Endothelial cell of umbilical vein (primary cell): ENCODE data around the gene TCP11L2. TPM values are rescaled to one million over a fixed set of nuclear protein-coding genes. Genes with fewer than 3 reads are reported as not detected.

Experiments
- BruUV-seq: library from RNA; stranded (reverse); fragments of 400-500 nt; replicated peaks from 2 replicates; lab custom pipeline; 2021; lab: Mats Ljungman, UMichigan
- CTCF ChIA-PET: fragments of 300-600, 350-600 bp; sonication (Branson Sonifier 250); formaldehyde crosslinking; loops from one replicate; lab custom pipeline; 2021; ENCODE audit warnings: antibody characterized with exemption, inconsistent platforms; lab: Charles Lee
- POLR2A ChIA-PET: fragments of 300-600, 350-600 bp; sonication (Branson Sonifier 250); formaldehyde crosslinking; loops from one replicate; lab custom pipeline; 2021; ENCODE audit warnings: antibody characterized with exemption, inconsistent platforms; lab: Charles Lee
- DNase-seq: peaks from one replicate; pipeline ENCODE4 v3.0.0-alpha.2; 2011; ENCODE audit warnings: low read depth, low spot score
- FAIRE-seq: peaks from 2 replicates; lab custom pipeline; 2011; peaks lifted over from hg19 to GRCh38; lab: Jason Lieb, UNC
- H2AFZ ChIP-seq: 2 replicates; pipeline ENCODE4 v1.6.0; 2012; ENCODE audit warnings: low read depth, low read length, control low read depth, inconsistent platforms
- H3K27ac ChIP-seq: 2 replicates; pipeline ENCODE4 v1.5.1; 2011; ENCODE audit warnings: low read depth, mild to moderate bottlenecking, control low read depth, low read length, moderate library complexity; ENCODE audit not compliant: insufficient read depth
- H3K27me3 ChIP-seq, 2 experiments: 2 replicates each; pipeline versions ENCODE4 v1.6.0 to v1.6.1; 2011; ENCODE audit warnings: low read length in 2 of 2, mixed read lengths in 1 of 2; ENCODE audit not compliant: control insufficient read depth in 2 of 2, insufficient read depth in 2 of 2
- H3K36me3 ChIP-seq, 2 experiments: 2 replicates in 1 of 2; 3 replicates in 1 of 2; pipeline ENCODE4 v1.5.1; 2011; ENCODE audit warnings: low read length in 2 of 2, mild to moderate bottlenecking in 1 of 2, moderate library complexity in 1 of 2; ENCODE audit not compliant: control insufficient read depth in 2 of 2, insufficient read depth in 2 of 2; ENCODE audit errors: extremely low read depth in 1 of 2
- H3K4me1 ChIP-seq: 3 replicates; pipeline ENCODE4 v1.5.1; 2011; ENCODE audit warnings: mild to moderate bottlenecking, low read length; ENCODE audit not compliant: control insufficient read depth, insufficient read depth; ENCODE audit errors: extremely low read depth
- H3K4me2 ChIP-seq: 2 replicates; pipeline ENCODE4 v1.6.1; 2011; ENCODE audit warnings: low read length, control low read depth, mixed read lengths; ENCODE audit not compliant: insufficient read depth
- H3K4me3 ChIP-seq, 3 experiments: fragments of 200-600 bp in 1 of 3; sonication (generic), shearing (Covaris generic) in 1 of 3; replicated peaks in 1 of 3; 2 replicates each; pipeline ENCODE4 v1.5.1; 2011 to 2016; ENCODE audit warnings: control low read depth in 3 of 3, low read length in 3 of 3, mild to moderate bottlenecking in 2 of 3, inconsistent platforms in 1 of 3, low read depth in 1 of 3, moderate library complexity in 1 of 3; ENCODE audit not compliant: insufficient read depth in 1 of 3
- H3K79me2 ChIP-seq: 2 replicates; pipeline ENCODE4 v1.6.0; 2012; ENCODE audit warnings: low read length, inconsistent platforms; ENCODE audit not compliant: control insufficient read depth, insufficient read depth
- H3K9ac ChIP-seq: replicated peaks from 2 replicates; pipeline ENCODE3; 2011; ENCODE audit warnings: low read length, control low read depth; ENCODE audit not compliant: insufficient read depth; ENCODE audit errors: extremely low read depth
- H3K9me1 ChIP-seq: replicated peaks from 3 replicates; pipeline ENCODE4 v1.6.0; 2011; ENCODE audit warnings: mild to moderate bottlenecking, low read length; ENCODE audit not compliant: control insufficient read depth, insufficient read depth; ENCODE audit errors: extremely low read depth
- H3K9me3 ChIP-seq: replicated peaks from 2 replicates; pipeline ENCODE4 v1.5.1; 2012; ENCODE audit warnings: low read length, inconsistent platforms; ENCODE audit not compliant: control insufficient read depth, insufficient read depth
- H4K20me1 ChIP-seq: replicated peaks from 2 replicates; pipeline ENCODE3; 2011; ENCODE audit warnings: mild to moderate bottlenecking, low read length; ENCODE audit not compliant: control insufficient read depth, insufficient read depth; ENCODE audit errors: extremely low read depth
- EZH2 ChIP-seq: IDR thresholded peaks from 2 replicates; pipeline ENCODE4 v1.6.1; 2012; ENCODE audit warnings: borderline replicate concordance, low read depth, mild to moderate bottlenecking, moderate library complexity, low read length, inconsistent platforms; ENCODE audit not compliant: severe bottlenecking
- FOS ChIP-seq: IDR thresholded peaks from 2 replicates; pipeline ENCODE4 v1.6.1; 2011; ENCODE audit warnings: mild to moderate bottlenecking, low read length, moderate library complexity, borderline replicate concordance; ENCODE audit not compliant: insufficient read depth
- GATA2 ChIP-seq: IDR thresholded peaks from 2 replicates; pipeline ENCODE4 v1.7.0; 2011; ENCODE audit warnings: low read depth, mild to moderate bottlenecking, moderate library complexity, mixed read lengths, low read length; ENCODE audit not compliant: insufficient read length, insufficient read depth
- JUN ChIP-seq: IDR thresholded peaks from 2 replicates; pipeline ENCODE4 v1.6.1; 2011; ENCODE audit warnings: borderline replicate concordance, low read depth; ENCODE audit not compliant: insufficient read length, insufficient read depth
- MYC ChIP-seq: IDR thresholded peaks from one replicate; pipeline ENCODE4 v1.6.1; 2011; ENCODE audit warnings: mild to moderate bottlenecking, low read depth, low read length
- POLR2A ChIP-seq: IDR thresholded peaks from 2 replicates; pipeline ENCODE4 v1.6.1; 2012; ENCODE audit warnings: low read depth, mild to moderate bottlenecking, control low read depth, low read length
- POLR2AphosphoS5 ChIP-seq: IDR thresholded peaks from 2 replicates; pipeline ENCODE4 v1.6.1; 2012; ENCODE audit warnings: low read depth, mild to moderate bottlenecking, control low read depth, low read length, moderate library complexity; ENCODE audit not compliant: insufficient read depth
- dilution Hi-C: fragments of 300-500 bp; cut with MboI; formaldehyde crosslinking; loops from one replicate; pipeline ENCODE4 v1.15.0; 2019; ENCODE audit warnings: low sequenced_read_pairs; ENCODE audit not compliant: extremely low pct_ligation_motif_present
- intact Hi-C: fragments of 100-400 bp; cut with micrococcal nuclease; formaldehyde crosslinking; loops from one replicate; pipeline ENCODE4 v1.10.0; 2022
- polyA plus RNA-seq, 4 experiments: library from polyadenylated mRNA; depleted of rRNA in 3 of 4; stranded (reverse) in 3 of 4; unstranded in 1 of 4; fragments of >200 nt; gene quantifications; 2 replicates each; pipeline versions ENCODE4 v1.2.1 to v1.2.3, GENCODE V29; 2011 to 2012; ENCODE audit warnings: missing spikeins in 1 of 4
- total RNA-seq: library from RNA; stranded (reverse); gene quantifications from 2 replicates; pipeline ENCODE4 v1.2.3, GENCODE V29; 2021
- TF ChIP-seq, protein P1 (sequence below): IDR thresholded peaks from 2 replicates; pipeline ENCODE4 v1.6.1; 2011; ENCODE audit not compliant: insufficient read depth, insufficient read length

Gene TCP11L2
- total and polyA plus RNA-seq, 2 donors (not counting 3 experiments of a cell fraction or from before 2014, with no cell fraction given), result 6.0 to 18.7 TPM

DNA sequence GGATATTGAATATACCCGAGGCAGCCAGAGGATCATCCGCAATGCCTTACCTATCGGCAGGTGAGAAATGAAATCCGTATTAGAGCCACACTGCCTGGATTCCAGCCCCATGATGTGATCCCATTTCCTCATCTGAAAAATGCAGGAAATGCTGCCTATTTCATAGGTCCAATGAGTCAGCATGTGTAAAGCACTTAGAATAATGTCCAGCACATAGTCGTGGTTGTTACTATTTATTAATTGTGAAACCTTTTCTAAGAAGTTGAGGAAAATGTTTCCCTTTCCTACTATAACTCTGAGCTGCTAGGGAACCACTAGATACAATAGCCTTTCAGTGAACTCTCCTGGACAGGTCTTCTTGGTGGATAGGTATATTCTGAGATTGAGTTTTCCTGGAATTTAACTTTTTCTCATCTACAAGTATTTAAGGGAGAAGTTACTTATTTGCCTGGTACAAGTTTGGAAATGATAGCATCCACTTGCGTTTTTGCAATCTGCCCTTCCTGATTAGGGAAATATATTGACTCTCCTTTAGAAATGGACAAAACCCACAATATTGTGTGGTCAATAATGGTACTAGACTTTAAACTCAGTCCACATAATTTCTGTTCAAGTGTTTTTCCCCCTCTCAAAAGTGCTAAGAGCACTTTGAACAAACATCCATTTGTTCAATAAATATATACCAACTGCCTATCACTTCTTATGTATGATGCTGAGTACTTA is 67.3 kb downstream of the TCP11L2 start:
- TSS peak; percentile 86 for BruUV-seq
- H3K9ac ChIP-seq, result peak overlapping the region; percentile 55

DNA sequence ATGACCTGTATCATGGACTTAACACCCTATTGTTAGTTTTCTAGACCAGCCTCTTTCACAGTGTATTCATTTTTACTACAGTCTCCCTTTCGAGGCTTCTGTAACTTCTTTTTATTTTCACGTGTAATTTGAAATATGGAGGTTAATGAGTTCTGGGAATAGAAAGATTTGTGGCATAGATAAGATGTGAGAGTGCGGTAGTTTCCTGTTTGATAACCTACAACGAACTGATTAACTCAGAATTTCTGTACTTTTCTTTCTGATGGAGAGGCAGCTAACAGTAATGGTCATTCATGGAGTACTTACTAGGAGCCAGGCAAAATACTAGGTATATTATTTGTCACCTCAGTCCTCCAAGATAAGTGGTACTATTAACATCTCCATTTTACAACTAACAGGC is 76.3 kb downstream of the TCP11L2 start:
- H3K36me3 ChIP-seq, result peaks cover 0 to 2% of the 10 kb centered on the region in 2 experiments
- no peak overlapping the region for H3K4me2 ChIP-seq
- no peaks in the 10 kb centered on the region for H4K20me1 ChIP-seq
- H2AFZ ChIP-seq, result no peak overlapping the region
- no peaks in the 10 kb centered on the region for H3K27me3 ChIP-seq
- H3K4me3 ChIP-seq, result no peak overlapping the region
- peak; percentile 48 for FAIRE-seq
- H3K27ac ChIP-seq, result no peak overlapping the region
- intact Hi-C loops, result no loop called here
- no peak overlapping the region for H3K9ac ChIP-seq
- ChIA-PET CTCF (interaction anchor here (0.8 to 4.0 kb wide), 6 partner anchors 9 to 541 kb away, joined by 3 to 21 read pairs (median 6); partner anchors contain the start of gene POLR3B), POLR2A (no interaction called here)
- dilution Hi-C loops, result no loop called here
- H3K9me1 ChIP-seq, result no peaks in the 10 kb centered on the region
- BruUV-seq, result no TSS peak
- no peaks in the 10 kb centered on the region for H3K4me1 ChIP-seq
- DNase-seq, result no peak
- H3K9me3 ChIP-seq, result no peaks in the 10 kb centered on the region
- TF ChIP-seq MYC, result no peak
- no peak for TF ChIP-seq GATA2
- no peak for TF ChIP-seq POLR2AphosphoS5
- TF ChIP-seq JUN, result no peak
- H3K79me2 ChIP-seq, result no peaks in the 10 kb centered on the region

More for the DNA sequence above, 67.3 kb downstream of the TCP11L2 start:
- no peaks in the 10 kb centered on the region for H3K9me1 ChIP-seq
- H3K36me3 ChIP-seq, result peaks cover 2 to 5% of the 10 kb centered on the region in 2 experiments
- H3K27me3 ChIP-seq, result no peaks in the 10 kb centered on the region
- intact Hi-C loops (loop anchor here (1.0 kb wide), 1 partner anchor 11 kb away; no protein-coding TSS in a partner anchor), dilution Hi-C loops (no loop called here)
- no peak overlapping the region for H3K4me3 ChIP-seq
- no peaks in the 10 kb centered on the region for H3K9me3 ChIP-seq
- POLR2A ChIA-PET, result no interaction called here
- H3K4me1 ChIP-seq, result peaks cover 14% of the 10 kb centered on the region
- H3K27ac ChIP-seq, result peak overlapping the region; percentile 72
- no peak for TF ChIP-seq EZH2
- no peak for TF ChIP-seq POLR2A
- TF ChIP-seq POLR2AphosphoS5, result peak; percentile 36
- TF ChIP-seq, protein P1, sequence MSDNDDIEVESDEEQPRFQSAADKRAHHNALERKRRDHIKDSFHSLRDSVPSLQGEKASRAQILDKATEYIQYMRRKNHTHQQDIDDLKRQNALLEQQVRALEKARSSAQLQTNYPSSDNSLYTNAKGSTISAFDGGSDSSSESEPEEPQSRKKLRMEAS, result no peak
- TF ChIP-seq MYC, result no peak
- TF ChIP-seq JUN, result peak; percentile 69
- peak; percentile 79 for TF ChIP-seq FOS
- H2AFZ ChIP-seq, result peak overlapping the region; percentile 67
- DNase-seq (peak; percentile 76), FAIRE-seq (peak; percentile 93)
- CTCF ChIA-PET, result interaction anchor here (1.8 to 2.5 kb wide), 2 partner anchors 9 to 12 kb away, joined by 5 to 13 read pairs; partner anchors contain the start of gene POLR3B
- H4K20me1 ChIP-seq, result no peaks in the 10 kb centered on the region
- peak overlapping the region; percentile 75 for H3K4me2 ChIP-seq
- no peaks in the 10 kb centered on the region for H3K79me2 ChIP-seq
